Stimulated activated CD4-positive, alpha-beta T cell treated with anti-CD3 and anti-CD28 coated beads, Interleukin-1b, Interleukin-23, amount 100 ng/mL, for 24 hours (primary cell): ENCODE results near the gene ADAMTS2.

Experiments
- DNase-seq, 4 experiments: peaks; one replicate each; pipeline ENCODE4 v3.0.0-alpha.2; 2020; ENCODE audit warnings: low read depth in 4 of 4, low spot score in 1 of 4

Gene ADAMTS2

GRCh38 chr5:179344431-179345182 lies 654 bp downstream of the ADAMTS2 start:
- no peak for DNase-seq

- peak in 1 of 4 experiments; percentile 13 for DNase-seq
These were observed 1.4 kb downstream of the ADAMTS2 start for GRCh38 chr5:179343719-179344430.

GRCh38 chr5:179343021-179343718 lies 2.1 kb downstream of the ADAMTS2 start:
- DNase-seq, result no peak

GRCh38 chr5:179342577-179342976 lies 2.7 kb downstream of the ADAMTS2 start:
- DNase-seq, result no peak

GRCh38 chr5:179340465-179340864 lies 4.8 kb downstream of the ADAMTS2 start:
- no peak for DNase-seq

- DNase-seq, result no peak
These were observed 5.3 kb downstream of the ADAMTS2 start for GRCh38 chr5:179339996-179340395.

- no peak for DNase-seq
These were observed 6.2 kb downstream of the ADAMTS2 start for GRCh38 chr5:179339081-179339480.

GRCh38 chr5:179337796-179338676 lies 7.2 kb downstream of the ADAMTS2 start:
- DNase-seq, result no peak

GRCh38 chr5:179336871-179337795 lies 8.1 kb downstream of the ADAMTS2 start:
- no peak for DNase-seq

- no peak for DNase-seq
These were observed 9.0 kb downstream of the ADAMTS2 start for GRCh38 chr5:179336126-179336870.

GRCh38 chr5:179333796-179334761 lies 11.2 kb downstream of the ADAMTS2 start:
- no peak for DNase-seq

GRCh38 chr5:179332741-179333290 lies 12.4 kb downstream of the ADAMTS2 start:
- no peak for DNase-seq

GRCh38 chr5:179331591-179332375 lies 13.5 kb downstream of the ADAMTS2 start:
- no peak for DNase-seq

- no peak for DNase-seq
These were observed 14.9 kb downstream of the ADAMTS2 start for GRCh38 chr5:179330186-179330900.

- no peak for DNase-seq
These were observed 17.0 kb downstream of the ADAMTS2 start for GRCh38 chr5:179328291-179328690.

- no peak for DNase-seq
These were observed 18.1 kb downstream of the ADAMTS2 start for GRCh38 chr5:179327021-179327735.
